Spinal cord (tissue), 10 donors: Measurements from ENCODE around the gene UBL4A. TPM values are rescaled to one million over a fixed set of nuclear protein-coding genes. Genes with fewer than 3 reads are reported as not detected.

ENCODE experiments used
- DNase-seq, 6 donors: peaks; one replicate each; pipeline versions ENCODE4 v3.0.0 to v3.0.0-alpha.2; 2013 to 2015; ENCODE audit warnings: low spot score in 6 of 6, low read depth in 4 of 6
- H3K27ac ChIP-seq: one replicate; pipeline ENCODE4 v1.5.1; 2013; ENCODE audit warnings: low read depth, low read length, control low read depth
- H3K27me3 ChIP-seq: one replicate; pipeline ENCODE4 v1.6.1; 2013; ENCODE audit warnings: low read length; ENCODE audit not compliant: control insufficient read depth, insufficient read depth
- H3K36me3 ChIP-seq: one replicate; pipeline ENCODE4 v1.6.1; 2013; ENCODE audit warnings: low read length; ENCODE audit not compliant: control insufficient read depth, insufficient read depth
- H3K4me1 ChIP-seq: one replicate; pipeline ENCODE4 v1.6.1; 2013; ENCODE audit warnings: low read length; ENCODE audit not compliant: control insufficient read depth, insufficient read depth
- H3K4me3 ChIP-seq: one replicate; pipeline ENCODE4 v1.5.1; 2013; ENCODE audit warnings: low read depth, low read length, control low read depth
- H3K9me3 ChIP-seq: one replicate; pipeline ENCODE4 v1.6.1; 2013; ENCODE audit warnings: low read length; ENCODE audit not compliant: control insufficient read depth, insufficient read depth
- WGBS: methylation state at CpG from one replicate; pipeline ENCODE4 v1.1.5; 2013; ENCODE audit warnings: missing lambda C conversion rate; ENCODE audit not compliant: insufficient coverage; 5-methylcytosine and 5-hydroxymethylcytosine counted together
- polyA plus RNA-seq, 2 donors: library from polyadenylated mRNA; unstranded; fragments of 120-200 nt; gene quantifications; one replicate each; pipeline ENCODE4 v1.2.1, GENCODE V29; 2013; ENCODE audit not compliant: insufficient read length in 2 of 2
- total RNA-seq, 2 donors: library from RNA; depleted of rRNA in 1 of 2; stranded (reverse); fragments of 120-200 nt in 1 of 2; fragments of >200 nt in 1 of 2; gene quantifications; one replicate each; pipeline versions ENCODE4 v1.2.3 to v1.2.4, GENCODE V29; 2013 to 2014
- donor health status: healthy.

Gene UBL4A
- total and polyA plus RNA-seq, 4 donors = 29.6 to 38.3 (median 34.8) TPM

- Histone ChIP-seq H3K4me3 (peak overlapping the region; percentile 45), H3K4me1 (peaks cover 31% of the 10 kb centered on the region), H3K27me3 (no peaks in the 10 kb centered on the region), H3K9me3 (no peaks in the 10 kb centered on the region), H3K36me3 (peaks cover 73% of the 10 kb centered on the region), H3K27ac (peak overlapping the region; percentile 7)
- DNase-seq = no peak
- 80% methylated on average over 13 of the region's 13 CpGs for WGBS
Observed at GRCh38 chrX:154444755-154445246, 41.6 kb downstream of the UBL4A start.

GRCh38 chrX:154443992-154444754, 42.2 kb downstream of the UBL4A start, which contains the start of gene FAM50A:
TSS of gene FAM50A (plus strand) at chrX:154444141. CDS start at chrX:154444236, 95 bp downstream.
- H3K9me3 ChIP-seq = no peaks in the 10 kb centered on the region
- WGBS = 27% methylated on average over 94 of the region's 94 CpGs
- no peaks in the 10 kb centered on the region for H3K27me3 ChIP-seq
- peaks cover 70% of the 10 kb centered on the region for H3K36me3 ChIP-seq
- H3K4me3 ChIP-seq = peak within 1 kb of the TSS; percentile 45
- peak in 2 of 6 donors; percentile 85 to 86 for DNase-seq
- H3K27ac ChIP-seq = peak within 1 kb of the TSS; percentile 50
- peaks cover 33% of the 10 kb centered on the region for H3K4me1 ChIP-seq

- 49% methylated on average over 9 of the region's 10 CpGs for WGBS
- H3K27me3 ChIP-seq = no peaks in the 10 kb centered on the region
- peak overlapping the region; percentile 10 for H3K4me3 ChIP-seq
- H3K9me3 ChIP-seq = no peaks in the 10 kb centered on the region
- no peak for DNase-seq
- H3K27ac ChIP-seq = peak overlapping the region; percentile 50
- peaks cover 69% of the 10 kb centered on the region for H3K36me3 ChIP-seq
- peaks cover 40% of the 10 kb centered on the region for H3K4me1 ChIP-seq
Observed at GRCh38 chrX:154443479-154443910, 42.9 kb downstream of the UBL4A start.

GRCh38 chrX:154441984-154442707, 44.3 kb downstream of the UBL4A start:
- H3K9me3 ChIP-seq = no peaks in the 10 kb centered on the region
- no peak overlapping the region for H3K27ac ChIP-seq
- WGBS = 70% methylated on average over 20 of the region's 21 CpGs

GRCh38 chrX:154441564-154441963, 44.9 kb downstream of the UBL4A start:
- Histone ChIP-seq H3K9me3 (no peaks in the 10 kb centered on the region), H3K36me3 (peaks cover 60% of the 10 kb centered on the region)

More at GRCh38 chrX:154441984-154442707, 44.3 kb downstream of the UBL4A start:
- Histone ChIP-seq H3K4me1 (peaks cover 47% of the 10 kb centered on the region), H3K4me3 (no peak overlapping the region), H3K27me3 (no peaks in the 10 kb centered on the region), H3K36me3 (peaks cover 66% of the 10 kb centered on the region)
- no peak for DNase-seq

GRCh38 chrX:154440623-154441357, 45.6 kb downstream of the UBL4A start:
- WGBS = 82% methylated on average over 17 of the region's 17 CpGs
- Histone ChIP-seq H3K36me3 (peaks cover 54% of the 10 kb centered on the region), H3K27me3 (no peaks in the 10 kb centered on the region), H3K9me3 (no peaks in the 10 kb centered on the region), H3K4me1 (peaks cover 48% of the 10 kb centered on the region), H3K27ac (no peak overlapping the region), H3K4me3 (no peak overlapping the region)
- no peak for DNase-seq

More at GRCh38 chrX:154441564-154441963, 44.9 kb downstream of the UBL4A start:
- Histone ChIP-seq H3K27ac (no peak overlapping the region), H3K4me1 (peaks cover 47% of the 10 kb centered on the region), H3K27me3 (no peaks in the 10 kb centered on the region), H3K4me3 (no peak overlapping the region)
- DNase-seq = no peak
- WGBS = 89% methylated on average over 5 of the region's 11 CpGs

GRCh38 chrX:154439841-154440240, 46.6 kb downstream of the UBL4A start:
- DNase-seq = no peak
- 86% methylated on average over 11 of the region's 18 CpGs for whole genome bisulfite sequencing
- H3K4me3 ChIP-seq = no peak overlapping the region

GRCh38 chrX:154437971-154438893, 48.2 kb downstream of the UBL4A start:
- H3K4me3 ChIP-seq = peak overlapping the region; percentile 57
- DNase-seq = no peak
- H3K9me3 ChIP-seq = peaks cover 3% of the 10 kb centered on the region
- 53% methylated on average over 23 of the region's 28 CpGs for whole genome bisulfite sequencing
- peak overlapping the region; percentile 71 for H3K27ac ChIP-seq
- H3K27me3 ChIP-seq = no peaks in the 10 kb centered on the region
- peaks cover 72% of the 10 kb centered on the region for H3K36me3 ChIP-seq
- H3K4me1 ChIP-seq = peaks cover 34% of the 10 kb centered on the region

More at GRCh38 chrX:154439841-154440240, 46.6 kb downstream of the UBL4A start:
- Histone ChIP-seq H3K4me1 (peaks cover 45% of the 10 kb centered on the region), H3K9me3 (peaks cover under 1% of the 10 kb centered on the region), H3K27me3 (no peaks in the 10 kb centered on the region), H3K36me3 (peaks cover 59% of the 10 kb centered on the region), H3K27ac (no peak overlapping the region)
